HEK293 (cell line): ENCODE data around the gene CCNI.

Source experiments
- HOXD13 ChIP-seq: sonication (generic); formaldehyde crosslinking; IDR thresholded peaks from 2 replicates; pipeline ENCODE4 v1.8.0; 2022; ENCODE audit warnings: missing genetic modification reagents, borderline replicate concordance
- ZNF48 ChIP-seq: fragments of 450-650 bp; formaldehyde crosslinking; IDR thresholded peaks from 2 replicates; pipeline ENCODE4 v1.5.1; 2016; ENCODE audit warnings: missing biosample characterization, missing genetic modification characterization
- ZNF785 ChIP-seq: fragments of 450-650 bp; formaldehyde crosslinking; IDR thresholded peaks from 2 replicates; pipeline ENCODE4 v1.5.1; 2016; ENCODE audit warnings: missing biosample characterization, missing genetic modification characterization
- TF ChIP-seq, protein P1 (sequence below): fragments of 450-650 bp; formaldehyde crosslinking; IDR thresholded peaks from 2 replicates; pipeline ENCODE4 v1.5.1; 2017; ENCODE audit warnings: missing biosample characterization, missing genetic modification characterization
- TF ChIP-seq, protein P2 (sequence below): fragments of 450-650 bp; formaldehyde crosslinking; IDR thresholded peaks from 2 replicates; pipeline ENCODE4 v1.5.1; 2016; ENCODE audit warnings: missing biosample characterization, missing genetic modification characterization
- TF ChIP-seq, protein P3 (sequence below): fragments of 450-650 bp; formaldehyde crosslinking; IDR thresholded peaks from 2 replicates; pipeline ENCODE4 v1.5.1; 2016; ENCODE audit warnings: missing biosample characterization, missing genetic modification characterization
- TF ChIP-seq, protein P4 (sequence below): fragments of 450-650 bp; formaldehyde crosslinking; IDR thresholded peaks from 2 replicates; pipeline ENCODE4 v1.5.1; 2016; ENCODE audit warnings: missing biosample characterization, missing genetic modification characterization
- TF ChIP-seq, protein P5 (sequence below): fragments of 450-650 bp; formaldehyde crosslinking; conservative IDR thresholded peaks from 2 replicates; pipeline ENCODE4 v1.5.1; 2016; ENCODE audit warnings: low read depth, missing biosample characterization, missing genetic modification characterization
- TF ChIP-seq, protein P6 (sequence below): fragments of 450-650 bp; formaldehyde crosslinking; IDR thresholded peaks from 2 replicates; pipeline ENCODE4; 2016; ENCODE audit warnings: missing biosample characterization, missing genetic modification characterization
- TF ChIP-seq, protein P7 (sequence below): sonication (generic); formaldehyde crosslinking; IDR thresholded peaks from 2 replicates; pipeline ENCODE4 v1.8.1; 2022; ENCODE audit warnings: mild to moderate bottlenecking, moderate library complexity, missing genetic modification reagents

DNA sequence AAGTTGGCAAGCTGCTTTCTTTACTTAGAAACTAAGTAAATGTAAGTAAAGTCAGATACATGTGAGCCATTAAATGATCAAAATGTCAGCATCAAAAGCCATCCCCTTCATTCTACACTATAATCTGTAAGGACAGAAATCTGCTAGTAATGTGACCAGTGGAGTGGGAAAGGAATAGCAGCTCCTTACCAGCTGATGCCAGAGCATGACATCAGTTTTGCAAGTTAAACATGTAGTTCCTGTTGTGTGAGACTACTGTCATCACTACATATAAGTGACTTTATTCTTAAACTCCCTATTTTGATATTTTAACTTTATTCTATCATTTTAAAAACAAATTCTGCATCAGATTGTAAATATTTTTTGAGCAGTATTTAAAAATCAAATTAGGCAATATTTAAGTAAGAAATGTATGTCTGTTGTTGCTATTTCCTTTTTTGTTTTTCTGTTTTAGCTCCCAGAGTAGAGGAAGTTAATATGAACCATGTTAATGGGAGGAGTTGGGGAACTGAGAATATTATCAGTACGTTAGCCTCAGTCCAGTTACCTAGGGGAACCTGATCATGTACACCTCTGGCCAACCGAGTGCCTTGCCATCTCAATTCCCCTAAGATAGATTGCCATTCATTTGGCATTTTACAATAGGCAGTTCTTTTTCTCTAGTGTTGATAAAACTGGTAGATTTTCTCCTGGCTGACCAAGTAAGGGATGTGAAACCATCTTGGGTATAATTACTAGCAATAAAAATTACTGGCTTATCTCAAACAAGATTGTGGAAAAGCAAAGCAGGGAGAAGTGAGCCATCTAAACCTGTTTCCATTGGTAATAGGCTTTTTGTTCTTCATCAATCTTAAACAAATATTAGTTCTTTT is 34.7 kb downstream of the CCNI start:
- TF ChIP-seq ZNF785 (tag by site-specific recombination): no peak
- TF ChIP-seq, protein P1, sequence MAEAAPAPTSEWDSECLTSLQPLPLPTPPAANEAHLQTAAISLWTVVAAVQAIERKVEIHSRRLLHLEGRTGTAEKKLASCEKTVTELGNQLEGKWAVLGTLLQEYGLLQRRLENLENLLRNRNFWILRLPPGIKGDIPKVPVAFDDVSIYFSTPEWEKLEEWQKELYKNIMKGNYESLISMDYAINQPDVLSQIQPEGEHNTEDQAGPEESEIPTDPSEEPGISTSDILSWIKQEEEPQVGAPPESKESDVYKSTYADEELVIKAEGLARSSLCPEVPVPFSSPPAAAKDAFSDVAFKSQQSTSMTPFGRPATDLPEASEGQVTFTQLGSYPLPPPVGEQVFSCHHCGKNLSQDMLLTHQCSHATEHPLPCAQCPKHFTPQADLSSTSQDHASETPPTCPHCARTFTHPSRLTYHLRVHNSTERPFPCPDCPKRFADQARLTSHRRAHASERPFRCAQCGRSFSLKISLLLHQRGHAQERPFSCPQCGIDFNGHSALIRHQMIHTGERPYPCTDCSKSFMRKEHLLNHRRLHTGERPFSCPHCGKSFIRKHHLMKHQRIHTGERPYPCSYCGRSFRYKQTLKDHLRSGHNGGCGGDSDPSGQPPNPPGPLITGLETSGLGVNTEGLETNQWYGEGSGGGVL (tag by site-specific recombination): no peak
- TF ChIP-seq, protein P2, sequence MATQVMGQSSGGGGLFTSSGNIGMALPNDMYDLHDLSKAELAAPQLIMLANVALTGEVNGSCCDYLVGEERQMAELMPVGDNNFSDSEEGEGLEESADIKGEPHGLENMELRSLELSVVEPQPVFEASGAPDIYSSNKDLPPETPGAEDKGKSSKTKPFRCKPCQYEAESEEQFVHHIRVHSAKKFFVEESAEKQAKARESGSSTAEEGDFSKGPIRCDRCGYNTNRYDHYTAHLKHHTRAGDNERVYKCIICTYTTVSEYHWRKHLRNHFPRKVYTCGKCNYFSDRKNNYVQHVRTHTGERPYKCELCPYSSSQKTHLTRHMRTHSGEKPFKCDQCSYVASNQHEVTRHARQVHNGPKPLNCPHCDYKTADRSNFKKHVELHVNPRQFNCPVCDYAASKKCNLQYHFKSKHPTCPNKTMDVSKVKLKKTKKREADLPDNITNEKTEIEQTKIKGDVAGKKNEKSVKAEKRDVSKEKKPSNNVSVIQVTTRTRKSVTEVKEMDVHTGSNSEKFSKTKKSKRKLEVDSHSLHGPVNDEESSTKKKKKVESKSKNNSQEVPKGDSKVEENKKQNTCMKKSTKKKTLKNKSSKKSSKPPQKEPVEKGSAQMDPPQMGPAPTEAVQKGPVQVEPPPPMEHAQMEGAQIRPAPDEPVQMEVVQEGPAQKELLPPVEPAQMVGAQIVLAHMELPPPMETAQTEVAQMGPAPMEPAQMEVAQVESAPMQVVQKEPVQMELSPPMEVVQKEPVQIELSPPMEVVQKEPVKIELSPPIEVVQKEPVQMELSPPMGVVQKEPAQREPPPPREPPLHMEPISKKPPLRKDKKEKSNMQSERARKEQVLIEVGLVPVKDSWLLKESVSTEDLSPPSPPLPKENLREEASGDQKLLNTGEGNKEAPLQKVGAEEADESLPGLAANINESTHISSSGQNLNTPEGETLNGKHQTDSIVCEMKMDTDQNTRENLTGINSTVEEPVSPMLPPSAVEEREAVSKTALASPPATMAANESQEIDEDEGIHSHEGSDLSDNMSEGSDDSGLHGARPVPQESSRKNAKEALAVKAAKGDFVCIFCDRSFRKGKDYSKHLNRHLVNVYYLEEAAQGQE (tag by site-specific recombination): no peak
- TF ChIP-seq, protein P3, sequence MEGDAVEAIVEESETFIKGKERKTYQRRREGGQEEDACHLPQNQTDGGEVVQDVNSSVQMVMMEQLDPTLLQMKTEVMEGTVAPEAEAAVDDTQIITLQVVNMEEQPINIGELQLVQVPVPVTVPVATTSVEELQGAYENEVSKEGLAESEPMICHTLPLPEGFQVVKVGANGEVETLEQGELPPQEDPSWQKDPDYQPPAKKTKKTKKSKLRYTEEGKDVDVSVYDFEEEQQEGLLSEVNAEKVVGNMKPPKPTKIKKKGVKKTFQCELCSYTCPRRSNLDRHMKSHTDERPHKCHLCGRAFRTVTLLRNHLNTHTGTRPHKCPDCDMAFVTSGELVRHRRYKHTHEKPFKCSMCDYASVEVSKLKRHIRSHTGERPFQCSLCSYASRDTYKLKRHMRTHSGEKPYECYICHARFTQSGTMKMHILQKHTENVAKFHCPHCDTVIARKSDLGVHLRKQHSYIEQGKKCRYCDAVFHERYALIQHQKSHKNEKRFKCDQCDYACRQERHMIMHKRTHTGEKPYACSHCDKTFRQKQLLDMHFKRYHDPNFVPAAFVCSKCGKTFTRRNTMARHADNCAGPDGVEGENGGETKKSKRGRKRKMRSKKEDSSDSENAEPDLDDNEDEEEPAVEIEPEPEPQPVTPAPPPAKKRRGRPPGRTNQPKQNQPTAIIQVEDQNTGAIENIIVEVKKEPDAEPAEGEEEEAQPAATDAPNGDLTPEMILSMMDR (tag by site-specific recombination): no peak
- no peak for TF ChIP-seq ZNF48 (tag by site-specific recombination)
- TF ChIP-seq, protein P4, sequence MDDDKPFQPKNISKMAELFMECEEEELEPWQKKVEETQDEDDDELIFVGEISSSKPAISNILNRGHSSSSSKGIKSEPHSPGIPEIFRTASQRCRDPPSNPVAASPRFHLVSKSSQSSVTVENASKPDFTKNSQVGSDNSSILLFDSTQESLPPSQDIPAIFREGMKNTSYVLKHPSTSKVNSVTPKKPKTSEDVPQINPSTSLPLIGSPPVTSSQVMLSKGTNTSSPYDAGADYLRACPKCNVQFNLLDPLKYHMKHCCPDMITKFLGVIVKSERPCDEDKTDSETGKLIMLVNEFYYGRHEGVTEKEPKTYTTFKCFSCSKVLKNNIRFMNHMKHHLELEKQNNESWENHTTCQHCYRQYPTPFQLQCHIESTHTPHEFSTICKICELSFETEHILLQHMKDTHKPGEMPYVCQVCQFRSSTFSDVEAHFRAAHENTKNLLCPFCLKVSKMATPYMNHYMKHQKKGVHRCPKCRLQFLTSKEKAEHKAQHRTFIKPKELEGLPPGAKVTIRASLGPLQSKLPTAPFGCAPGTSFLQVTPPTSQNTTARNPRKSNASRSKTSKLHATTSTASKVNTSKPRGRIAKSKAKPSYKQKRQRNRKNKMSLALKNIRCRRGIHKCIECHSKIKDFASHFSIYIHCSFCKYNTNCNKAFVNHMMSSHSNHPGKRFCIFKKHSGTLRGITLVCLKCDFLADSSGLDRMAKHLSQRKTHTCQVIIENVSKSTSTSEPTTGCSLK (tag by site-specific recombination): no peak
- TF ChIP-seq HOXD13 (CRISPR knock-in tag): no peak
- TF ChIP-seq, protein P5, sequence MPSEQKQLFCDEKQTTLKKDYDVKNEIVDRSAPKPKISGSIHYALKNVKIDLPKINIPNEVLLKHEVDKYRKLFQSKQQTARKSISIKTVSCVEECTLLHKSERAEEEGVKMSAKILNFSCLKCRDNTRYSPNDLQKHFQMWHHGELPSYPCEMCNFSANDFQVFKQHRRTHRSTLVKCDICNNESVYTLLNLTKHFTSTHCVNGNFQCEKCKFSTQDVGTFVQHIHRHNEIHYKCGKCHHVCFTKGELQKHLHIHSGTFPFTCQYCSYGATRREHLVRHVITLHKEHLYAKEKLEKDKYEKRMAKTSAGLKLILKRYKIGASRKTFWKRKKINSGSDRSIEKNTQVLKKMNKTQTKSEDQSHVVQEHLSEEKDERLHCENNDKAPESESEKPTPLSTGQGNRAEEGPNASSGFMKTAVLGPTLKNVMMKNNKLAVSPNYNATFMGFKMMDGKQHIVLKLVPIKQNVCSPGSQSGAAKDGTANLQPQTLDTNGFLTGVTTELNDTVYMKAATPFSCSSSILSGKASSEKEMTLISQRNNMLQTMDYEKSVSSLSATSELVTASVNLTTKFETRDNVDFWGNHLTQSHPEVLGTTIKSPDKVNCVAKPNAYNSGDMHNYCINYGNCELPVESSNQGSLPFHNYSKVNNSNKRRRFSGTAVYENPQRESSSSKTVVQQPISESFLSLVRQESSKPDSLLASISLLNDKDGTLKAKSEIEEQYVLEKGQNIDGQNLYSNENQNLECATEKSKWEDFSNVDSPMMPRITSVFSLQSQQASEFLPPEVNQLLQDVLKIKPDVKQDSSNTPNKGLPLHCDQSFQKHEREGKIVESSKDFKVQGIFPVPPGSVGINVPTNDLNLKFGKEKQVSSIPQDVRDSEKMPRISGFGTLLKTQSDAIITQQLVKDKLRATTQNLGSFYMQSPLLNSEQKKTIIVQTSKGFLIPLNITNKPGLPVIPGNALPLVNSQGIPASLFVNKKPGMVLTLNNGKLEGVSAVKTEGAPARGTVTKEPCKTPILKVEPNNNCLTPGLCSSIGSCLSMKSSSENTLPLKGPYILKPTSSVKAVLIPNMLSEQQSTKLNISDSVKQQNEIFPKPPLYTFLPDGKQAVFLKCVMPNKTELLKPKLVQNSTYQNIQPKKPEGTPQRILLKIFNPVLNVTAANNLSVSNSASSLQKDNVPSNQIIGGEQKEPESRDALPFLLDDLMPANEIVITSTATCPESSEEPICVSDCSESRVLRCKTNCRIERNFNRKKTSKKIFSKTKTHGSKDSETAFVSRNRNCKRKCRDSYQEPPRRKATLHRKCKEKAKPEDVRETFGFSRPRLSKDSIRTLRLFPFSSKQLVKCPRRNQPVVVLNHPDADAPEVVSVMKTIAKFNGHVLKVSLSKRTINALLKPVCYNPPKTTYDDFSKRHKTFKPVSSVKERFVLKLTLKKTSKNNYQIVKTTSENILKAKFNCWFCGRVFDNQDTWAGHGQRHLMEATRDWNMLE (tag by site-specific recombination): no peak
- TF ChIP-seq, protein P6, sequence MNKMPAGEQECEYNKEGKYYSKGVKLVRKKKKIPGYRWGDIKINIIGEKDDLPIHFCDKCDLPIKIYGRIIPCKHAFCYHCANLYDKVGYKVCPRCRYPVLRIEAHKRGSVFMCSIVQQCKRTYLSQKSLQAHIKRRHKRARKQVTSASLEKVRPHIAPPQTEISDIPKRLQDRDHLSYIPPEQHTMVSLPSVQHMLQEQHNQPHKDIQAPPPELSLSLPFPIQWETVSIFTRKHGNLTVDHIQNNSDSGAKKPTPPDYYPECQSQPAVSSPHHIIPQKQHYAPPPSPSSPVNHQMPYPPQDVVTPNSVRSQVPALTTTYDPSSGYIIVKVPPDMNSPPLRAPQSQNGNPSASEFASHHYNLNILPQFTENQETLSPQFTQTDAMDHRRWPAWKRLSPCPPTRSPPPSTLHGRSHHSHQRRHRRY (tag by site-specific recombination): no peak
- TF ChIP-seq, protein P7, sequence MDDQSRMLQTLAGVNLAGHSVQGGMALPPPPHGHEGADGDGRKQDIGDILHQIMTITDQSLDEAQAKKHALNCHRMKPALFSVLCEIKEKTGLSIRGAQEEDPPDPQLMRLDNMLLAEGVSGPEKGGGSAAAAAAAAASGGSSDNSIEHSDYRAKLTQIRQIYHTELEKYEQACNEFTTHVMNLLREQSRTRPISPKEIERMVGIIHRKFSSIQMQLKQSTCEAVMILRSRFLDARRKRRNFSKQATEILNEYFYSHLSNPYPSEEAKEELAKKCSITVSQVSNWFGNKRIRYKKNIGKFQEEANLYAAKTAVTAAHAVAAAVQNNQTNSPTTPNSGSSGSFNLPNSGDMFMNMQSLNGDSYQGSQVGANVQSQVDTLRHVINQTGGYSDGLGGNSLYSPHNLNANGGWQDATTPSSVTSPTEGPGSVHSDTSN (CRISPR knock-in tag): no peak
